ENCODE results near the gene SWT1.

Gene SWT1, protein sequence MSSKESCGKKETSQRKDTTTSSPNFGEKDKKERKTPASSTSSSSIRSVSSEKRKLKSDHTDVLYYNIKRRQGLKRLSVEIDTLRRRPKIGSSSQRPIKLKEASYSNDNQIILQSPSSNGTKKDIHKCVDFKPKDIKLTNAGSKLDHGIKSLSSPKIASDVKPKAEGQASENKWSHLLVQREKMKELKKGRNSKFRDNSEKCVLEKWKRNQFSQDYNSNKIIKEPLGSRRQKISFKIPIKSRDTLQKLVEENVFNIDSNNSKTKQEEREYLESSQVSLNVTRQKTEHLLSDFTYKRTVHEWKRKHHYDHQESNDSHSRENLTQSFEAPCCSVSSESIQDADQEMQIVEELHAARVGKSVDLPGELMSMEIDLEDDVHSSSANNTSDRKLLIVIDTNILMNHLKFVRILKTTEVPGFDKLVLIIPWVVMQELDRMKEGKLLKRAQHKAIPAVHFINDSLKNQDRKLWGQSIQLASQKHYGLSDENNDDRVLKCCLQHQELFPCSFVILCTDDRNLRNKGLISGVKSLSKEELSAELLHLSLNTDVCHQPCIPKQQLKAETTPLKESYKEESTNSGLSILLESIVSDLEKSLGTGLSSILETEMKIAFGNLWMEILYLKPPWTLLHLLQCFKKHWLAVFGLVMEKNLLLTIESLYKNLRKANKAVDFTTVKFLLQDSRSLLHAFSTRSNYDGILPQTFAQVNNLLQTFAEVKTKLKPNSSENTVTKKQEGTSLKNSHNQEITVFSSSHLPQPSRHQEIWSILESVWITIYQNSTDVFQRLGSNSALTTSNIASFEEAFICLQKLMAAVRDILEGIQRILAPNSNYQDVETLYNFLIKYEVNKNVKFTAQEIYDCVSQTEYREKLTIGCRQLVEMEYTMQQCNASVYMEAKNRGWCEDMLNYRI

DNA sequence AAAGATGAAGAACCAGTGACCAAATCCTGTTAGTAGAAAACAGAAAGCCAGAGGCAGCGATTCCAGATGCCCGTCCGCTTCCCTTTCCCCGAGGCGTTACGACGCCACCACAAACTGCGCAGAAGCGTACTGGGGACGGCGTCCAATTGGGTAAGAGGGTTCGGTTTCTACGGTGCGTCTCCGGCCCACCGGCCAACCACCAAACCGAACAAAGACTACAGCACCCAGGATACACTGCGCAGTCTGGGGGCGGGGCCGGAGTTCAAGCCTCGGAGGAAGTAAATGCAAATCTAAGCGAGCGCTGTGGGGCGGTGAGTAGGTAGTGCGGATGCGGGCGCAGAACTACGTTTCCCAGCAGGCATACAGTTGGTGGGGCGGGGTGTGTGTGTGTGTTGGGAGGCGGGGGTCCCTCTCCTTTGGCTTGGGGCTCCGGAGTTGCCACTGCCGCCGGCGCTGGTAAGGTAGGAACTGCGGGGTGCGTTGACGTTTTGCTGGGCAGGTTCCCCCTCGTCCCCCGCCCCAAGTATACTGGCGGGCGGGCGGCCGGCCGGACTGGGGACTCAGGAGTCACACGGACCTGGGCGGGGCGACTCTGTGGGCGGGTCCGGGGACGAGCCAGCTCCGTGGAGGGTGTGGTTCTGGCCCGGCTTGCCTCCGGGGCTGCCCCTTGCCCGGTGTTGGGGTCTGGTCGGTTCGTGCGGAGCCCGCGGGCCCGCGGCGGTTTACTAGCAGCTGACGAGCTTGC is at the start of gene SWT1, which contains the start of gene TRMT1L:
SWT1 (plus strand) TSS at position 314 of the 745 bp plus-strand sequence. CDS start 3,675 bp downstream, outside the sequence.
TRMT1L (minus strand) TSS at position 100 of the 745 bp plus-strand sequence. CDS start 241 bp downstream, outside the sequence.
- peak within 1 kb of the TSS; percentile 92 for H3K9ac ChIP-seq (ENCODE audit: low read depth, low read length, poor library complexity, severe bottlenecking)
- peak within 1 kb of the TSS; percentile 90 for H2AFZ ChIP-seq (ENCODE audit: low read length)
- peaks cover 19% of the 10 kb centered on the region for H3K79me2 ChIP-seq (ENCODE audit: insufficient read depth, low read length)
- peak within 1 kb of the TSS; percentile 100 for H3K4me2 ChIP-seq (ENCODE audit: low read depth, low read length, poor library complexity, severe bottlenecking)
- no peaks in the 10 kb centered on the region for H3K9me3 ChIP-seq (ENCODE audit: insufficient read depth, low read depth, low read length)
- H3K9me2 ChIP-seq (replicated peaks; ENCODE audit: low read depth, low read length), result no peaks in the 10 kb centered on the region
- peaks cover 6% of the 10 kb centered on the region for H4K20me1 ChIP-seq (ENCODE audit: insufficient read depth, low read length, poor library complexity, severe bottlenecking)
- no peaks in the 10 kb centered on the region for H3F3A ChIP-seq (ENCODE audit: low read depth)
- H3K4me1 ChIP-seq (ENCODE audit: insufficient read depth, low read length, poor library complexity, severe bottlenecking), result peaks cover 37% of the 10 kb centered on the region
- TF ChIP-seq, protein P1, sequence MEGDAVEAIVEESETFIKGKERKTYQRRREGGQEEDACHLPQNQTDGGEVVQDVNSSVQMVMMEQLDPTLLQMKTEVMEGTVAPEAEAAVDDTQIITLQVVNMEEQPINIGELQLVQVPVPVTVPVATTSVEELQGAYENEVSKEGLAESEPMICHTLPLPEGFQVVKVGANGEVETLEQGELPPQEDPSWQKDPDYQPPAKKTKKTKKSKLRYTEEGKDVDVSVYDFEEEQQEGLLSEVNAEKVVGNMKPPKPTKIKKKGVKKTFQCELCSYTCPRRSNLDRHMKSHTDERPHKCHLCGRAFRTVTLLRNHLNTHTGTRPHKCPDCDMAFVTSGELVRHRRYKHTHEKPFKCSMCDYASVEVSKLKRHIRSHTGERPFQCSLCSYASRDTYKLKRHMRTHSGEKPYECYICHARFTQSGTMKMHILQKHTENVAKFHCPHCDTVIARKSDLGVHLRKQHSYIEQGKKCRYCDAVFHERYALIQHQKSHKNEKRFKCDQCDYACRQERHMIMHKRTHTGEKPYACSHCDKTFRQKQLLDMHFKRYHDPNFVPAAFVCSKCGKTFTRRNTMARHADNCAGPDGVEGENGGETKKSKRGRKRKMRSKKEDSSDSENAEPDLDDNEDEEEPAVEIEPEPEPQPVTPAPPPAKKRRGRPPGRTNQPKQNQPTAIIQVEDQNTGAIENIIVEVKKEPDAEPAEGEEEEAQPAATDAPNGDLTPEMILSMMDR (conservative IDR thresholded peaks at IDR 0.05; ENCODE audit: low read length), result no peak
- no peak for TF ChIP-seq EZH2phosphoT487 (IDR thresholded peaks at IDR 0.05; ENCODE audit: borderline replicate concordance)
- peak within 1 kb of the TSS; percentile 97 for H3K4me3 ChIP-seq (ENCODE audit: low read length, poor library complexity, severe bottlenecking)
- no peaks in the 10 kb centered on the region for H3K36me3 ChIP-seq (ENCODE audit: insufficient read depth, low read length)
- H3K27me3 ChIP-seq (ENCODE audit: insufficient read depth, low read length, poor library complexity, severe bottlenecking), result no peaks in the 10 kb centered on the region

DNA sequence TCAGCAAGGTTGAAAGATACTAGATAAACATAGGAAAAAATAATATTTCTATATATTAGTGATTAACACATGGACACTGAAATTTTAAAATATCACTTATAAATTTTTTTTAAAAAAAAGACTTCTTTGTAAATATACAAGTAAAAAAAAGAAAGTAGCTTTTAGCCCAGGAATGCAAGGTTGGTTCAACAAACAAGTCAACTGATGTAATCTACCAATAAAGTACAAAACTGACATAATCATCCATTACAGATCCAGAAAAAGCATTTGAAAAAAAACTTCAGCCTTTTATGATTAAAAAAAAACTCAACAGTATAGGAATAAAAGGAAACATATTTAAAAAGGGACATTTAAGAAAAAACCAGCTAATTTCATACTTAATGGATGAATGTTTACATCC is 48.6 kb upstream of the SWT1 start:
- TF ChIP-seq EZH2phosphoT487 (IDR thresholded peaks at IDR 0.05; ENCODE audit: borderline replicate concordance), result no peak
- TF ChIP-seq, protein P1 (conservative IDR thresholded peaks at IDR 0.05; ENCODE audit: low read length), result no peak
- Histone ChIP-seq H3K9me3 (ENCODE audit: insufficient read depth, low read depth, low read length) (0 out of 2 replicates have a peak, but pooled peaks cover 4% of the 10 kb centered on the region), H3K4me1 (ENCODE audit: insufficient read depth, low read length, poor library complexity, severe bottlenecking) (no peaks in the 10 kb centered on the region), H3F3A (ENCODE audit: low read depth) (no peaks in the 10 kb centered on the region), H3K9ac (ENCODE audit: low read depth, low read length, poor library complexity, severe bottlenecking) (no peak overlapping the region), H3K4me3 (ENCODE audit: low read length, poor library complexity, severe bottlenecking) (no peak overlapping the region), H3K36me3 (ENCODE audit: insufficient read depth, low read length) (0 out of 2 replicates have a peak, but pooled peaks cover 5% of the 10 kb centered on the region), H3K9me2 (replicated peaks; ENCODE audit: low read depth, low read length) (no peaks in the 10 kb centered on the region), H4K20me1 (ENCODE audit: insufficient read depth, low read length, poor library complexity, severe bottlenecking) (no peaks in the 10 kb centered on the region), H3K27me3 (ENCODE audit: insufficient read depth, low read length, poor library complexity, severe bottlenecking) (no peaks in the 10 kb centered on the region), H3K4me2 (ENCODE audit: low read depth, low read length, poor library complexity, severe bottlenecking) (no peak overlapping the region), H3K79me2 (ENCODE audit: insufficient read depth, low read length) (no peaks in the 10 kb centered on the region), H2AFZ (ENCODE audit: low read length) (no peak overlapping the region)

DNA sequence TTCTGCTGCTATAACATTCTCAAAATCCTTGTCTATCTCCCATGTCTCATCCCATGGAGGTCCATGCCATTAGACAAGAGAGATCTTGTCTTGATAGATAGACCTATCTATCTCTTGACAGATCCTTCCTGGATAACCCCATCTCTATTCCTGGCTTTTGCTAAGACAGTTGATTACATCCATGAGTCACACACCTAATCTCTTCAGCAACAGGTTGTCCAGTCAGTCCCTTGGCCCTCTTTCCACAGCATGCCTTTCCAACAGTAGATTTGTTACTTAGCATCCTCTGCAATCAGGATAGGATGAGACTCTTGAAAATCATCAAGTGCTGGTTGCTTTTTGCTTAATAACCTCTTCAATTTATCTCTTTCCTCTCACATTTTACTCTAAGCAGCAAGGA is 46.8 kb upstream of the SWT1 start:
- H3K27me3 ChIP-seq (ENCODE audit: insufficient read depth, low read length, poor library complexity, severe bottlenecking), result no peaks in the 10 kb centered on the region
- H3K4me1 ChIP-seq (ENCODE audit: insufficient read depth, low read length, poor library complexity, severe bottlenecking), result no peaks in the 10 kb centered on the region
- H3F3A ChIP-seq (ENCODE audit: low read depth), result no peaks in the 10 kb centered on the region
- no peaks in the 10 kb centered on the region for H3K79me2 ChIP-seq (ENCODE audit: insufficient read depth, low read length)
- 0 out of 2 replicates have a peak, but pooled peaks cover 4% of the 10 kb centered on the region for H3K9me3 ChIP-seq (ENCODE audit: insufficient read depth, low read depth, low read length)
- no peaks in the 10 kb centered on the region for H4K20me1 ChIP-seq (ENCODE audit: insufficient read depth, low read length, poor library complexity, severe bottlenecking)
- no peak overlapping the region for H2AFZ ChIP-seq (ENCODE audit: low read length)
- no peak overlapping the region for H3K4me3 ChIP-seq (ENCODE audit: low read length, poor library complexity, severe bottlenecking)
- no peak overlapping the region for H3K4me2 ChIP-seq (ENCODE audit: low read depth, low read length, poor library complexity, severe bottlenecking)
- TF ChIP-seq, protein P1 (conservative IDR thresholded peaks at IDR 0.05; ENCODE audit: low read length), result no peak
- no peak for TF ChIP-seq EZH2phosphoT487 (IDR thresholded peaks at IDR 0.05; ENCODE audit: borderline replicate concordance)
- no peaks in the 10 kb centered on the region for H3K9me2 ChIP-seq (replicated peaks; ENCODE audit: low read depth, low read length)
- H3K9ac ChIP-seq (ENCODE audit: low read depth, low read length, poor library complexity, severe bottlenecking), result no peak overlapping the region
- H3K36me3 ChIP-seq (ENCODE audit: insufficient read depth, low read length), result no peaks in the 10 kb centered on the region

All from Loucy (cell line).